Retinal pigment epithelial cell (primary cell): Measurements from ENCODE around the gene RIC8B.

Source experiments
- DNase-seq: peaks from one replicate; pipeline ENCODE4 v3.0.0-alpha.2; 2010; ENCODE audit warnings: low read depth
- H3K4me3 ChIP-seq: 2 replicates; pipeline ENCODE4 v1.5.1; 2011; ENCODE audit warnings: mild to moderate bottlenecking, low read length, control low read depth, moderate library complexity
- TF ChIP-seq, protein P1 (sequence below): conservative IDR thresholded peaks from 2 replicates; pipeline ENCODE4 v1.5.1; 2011; ENCODE audit warnings: low read depth, low read length, control low read depth, inconsistent platforms

The RIC8B gene

DNA sequence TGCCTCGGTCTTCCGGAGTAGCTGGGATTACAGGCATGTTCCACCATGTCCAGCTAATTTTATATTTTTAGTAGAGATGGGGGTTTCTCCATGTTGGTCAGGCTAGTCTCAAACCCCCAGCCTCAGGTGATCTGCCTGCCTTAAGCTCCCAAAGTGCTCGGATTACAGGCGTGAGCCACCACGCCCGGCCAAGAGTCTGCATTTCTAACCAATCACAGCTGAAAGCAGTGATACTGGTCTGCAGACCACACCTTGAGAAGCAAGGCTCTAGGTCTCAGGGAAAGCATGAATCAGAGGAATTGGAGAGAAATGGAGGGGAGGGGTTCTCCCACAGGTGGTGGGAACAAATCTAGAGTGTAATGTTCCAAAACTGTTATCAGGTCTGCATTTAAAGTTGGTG is 126.1 kb downstream of the RIC8B start:
- H3K4me3 ChIP-seq: no peak overlapping the region
- DNase-seq: no peak
- TF ChIP-seq, protein P1, sequence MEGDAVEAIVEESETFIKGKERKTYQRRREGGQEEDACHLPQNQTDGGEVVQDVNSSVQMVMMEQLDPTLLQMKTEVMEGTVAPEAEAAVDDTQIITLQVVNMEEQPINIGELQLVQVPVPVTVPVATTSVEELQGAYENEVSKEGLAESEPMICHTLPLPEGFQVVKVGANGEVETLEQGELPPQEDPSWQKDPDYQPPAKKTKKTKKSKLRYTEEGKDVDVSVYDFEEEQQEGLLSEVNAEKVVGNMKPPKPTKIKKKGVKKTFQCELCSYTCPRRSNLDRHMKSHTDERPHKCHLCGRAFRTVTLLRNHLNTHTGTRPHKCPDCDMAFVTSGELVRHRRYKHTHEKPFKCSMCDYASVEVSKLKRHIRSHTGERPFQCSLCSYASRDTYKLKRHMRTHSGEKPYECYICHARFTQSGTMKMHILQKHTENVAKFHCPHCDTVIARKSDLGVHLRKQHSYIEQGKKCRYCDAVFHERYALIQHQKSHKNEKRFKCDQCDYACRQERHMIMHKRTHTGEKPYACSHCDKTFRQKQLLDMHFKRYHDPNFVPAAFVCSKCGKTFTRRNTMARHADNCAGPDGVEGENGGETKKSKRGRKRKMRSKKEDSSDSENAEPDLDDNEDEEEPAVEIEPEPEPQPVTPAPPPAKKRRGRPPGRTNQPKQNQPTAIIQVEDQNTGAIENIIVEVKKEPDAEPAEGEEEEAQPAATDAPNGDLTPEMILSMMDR: no peak

DNA sequence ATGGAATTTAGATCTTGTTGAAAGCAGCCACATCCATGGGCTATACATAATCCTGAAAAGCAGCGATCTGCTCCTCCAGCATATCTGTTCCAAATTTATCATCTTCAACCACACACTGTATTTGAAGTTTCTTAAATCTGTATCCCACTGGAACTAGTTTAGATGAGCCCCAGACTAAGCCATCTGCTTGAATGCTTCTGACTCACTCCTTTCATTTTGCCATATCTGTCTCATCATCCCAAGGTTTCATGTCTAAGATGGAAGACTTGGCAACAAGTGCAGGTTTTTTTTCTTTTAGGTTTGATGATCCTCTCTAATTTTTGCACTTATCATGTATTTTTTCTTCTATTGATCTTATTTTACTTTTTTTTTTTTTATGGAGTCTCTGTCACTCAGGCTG is 126.8 kb downstream of the RIC8B start:
- TF ChIP-seq, protein P1: no peak
- H3K4me3 ChIP-seq: no peak overlapping the region
- DNase-seq: no peak

DNA sequence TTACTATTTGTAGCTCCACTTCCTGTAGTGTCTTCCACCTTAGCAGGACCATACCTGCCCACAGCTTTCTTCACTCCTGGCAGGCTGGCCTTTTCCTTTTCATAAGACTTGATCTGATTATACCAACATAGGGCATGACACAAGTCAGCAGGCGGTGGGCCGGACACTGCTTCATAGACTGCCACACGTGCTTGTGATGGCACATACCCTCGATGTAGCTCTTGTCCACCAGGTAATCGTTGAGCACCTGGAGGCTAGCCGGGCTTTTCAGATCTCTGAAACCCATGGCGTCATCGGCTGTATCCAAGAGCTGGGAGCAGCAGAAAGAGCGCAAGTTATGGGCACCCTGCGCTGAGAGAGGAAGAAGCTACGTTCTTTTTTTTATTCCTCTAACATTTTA is 127.6 kb downstream of the RIC8B start:
- no peak overlapping the region for H3K4me3 ChIP-seq
- DNase-seq: no peak
- TF ChIP-seq, protein P1: no peak

DNA sequence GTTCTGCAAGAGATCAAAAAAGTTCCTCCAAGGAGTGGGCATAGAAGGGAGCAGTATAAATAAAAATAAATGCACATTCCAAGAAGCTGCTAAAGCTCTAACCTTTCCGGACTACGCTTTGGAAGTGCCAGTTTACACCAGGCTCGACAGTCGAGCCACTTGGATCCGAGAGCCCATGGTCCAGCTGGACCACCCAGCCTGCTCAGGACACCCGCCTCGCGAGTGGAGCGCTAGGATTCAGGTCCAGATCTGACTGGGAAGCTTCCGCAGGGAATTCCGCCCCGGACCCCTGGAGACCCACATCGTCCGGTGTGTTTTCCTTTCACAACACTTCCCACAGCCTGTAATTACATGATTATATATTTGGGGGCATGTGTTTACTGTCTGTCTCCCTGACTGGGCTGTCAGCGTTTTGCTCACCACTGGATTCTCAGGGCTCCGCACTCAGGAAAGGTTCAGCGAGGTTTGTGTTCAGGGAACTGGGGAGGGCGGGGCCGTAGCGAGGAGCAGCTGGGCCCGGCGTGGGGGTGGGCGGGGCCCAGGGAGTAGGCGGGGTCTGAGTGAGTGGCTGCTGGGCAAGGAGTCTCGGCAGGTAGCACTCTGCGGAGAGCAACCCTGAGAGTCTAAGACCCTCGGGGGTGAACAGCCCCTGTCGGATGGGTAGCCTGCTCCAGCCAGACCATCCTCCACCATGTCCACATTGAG is 128.9 kb downstream of the RIC8B start:
- TF ChIP-seq, protein P1: no peak
- H3K4me3 ChIP-seq: peak overlapping the region; percentile 47
- DNase-seq: no peak

DNA sequence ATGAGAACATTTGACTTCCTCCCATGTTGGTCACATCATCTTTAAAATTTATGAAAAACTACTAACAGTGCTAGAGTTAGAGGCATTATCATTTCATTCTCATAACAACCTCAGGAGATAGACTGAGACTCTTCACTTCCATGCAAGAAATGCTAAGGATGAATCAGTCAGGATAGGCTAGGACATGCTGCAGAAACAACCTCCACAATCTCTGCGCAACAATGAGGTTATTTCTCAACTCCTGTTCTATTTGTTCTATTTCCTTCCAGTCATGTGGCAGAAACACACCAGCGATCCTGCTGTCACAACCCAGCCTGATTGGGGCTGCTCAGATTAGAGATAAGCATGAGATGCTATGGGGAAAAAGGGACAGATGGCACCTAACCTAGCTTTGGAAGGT is 132.2 kb downstream of the RIC8B start:
- TF ChIP-seq, protein P1: no peak
- no peak for DNase-seq
- H3K4me3 ChIP-seq: no peak overlapping the region

DNA sequence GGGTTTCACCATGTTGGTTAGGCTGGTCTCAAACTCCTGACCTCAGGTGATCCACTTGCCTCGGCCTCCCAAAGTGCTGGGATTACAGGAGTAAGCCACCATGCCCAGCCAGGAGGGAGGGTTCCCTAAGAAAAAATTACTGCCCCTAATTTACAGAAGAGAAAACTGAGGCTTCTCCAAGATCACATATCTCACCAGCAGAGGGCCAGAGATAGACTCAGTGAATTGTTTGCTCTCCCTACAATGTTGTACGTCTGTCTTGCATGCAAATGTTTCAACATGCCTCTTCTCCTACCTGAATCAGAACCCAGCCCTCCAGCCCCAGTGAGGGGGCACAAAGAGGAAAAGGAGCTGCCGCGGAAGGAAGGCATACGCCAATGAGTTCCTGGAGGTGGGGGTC is 132.9 kb downstream of the RIC8B start:
- H3K4me3 ChIP-seq: no peak overlapping the region
- DNase-seq: no peak

DNA sequence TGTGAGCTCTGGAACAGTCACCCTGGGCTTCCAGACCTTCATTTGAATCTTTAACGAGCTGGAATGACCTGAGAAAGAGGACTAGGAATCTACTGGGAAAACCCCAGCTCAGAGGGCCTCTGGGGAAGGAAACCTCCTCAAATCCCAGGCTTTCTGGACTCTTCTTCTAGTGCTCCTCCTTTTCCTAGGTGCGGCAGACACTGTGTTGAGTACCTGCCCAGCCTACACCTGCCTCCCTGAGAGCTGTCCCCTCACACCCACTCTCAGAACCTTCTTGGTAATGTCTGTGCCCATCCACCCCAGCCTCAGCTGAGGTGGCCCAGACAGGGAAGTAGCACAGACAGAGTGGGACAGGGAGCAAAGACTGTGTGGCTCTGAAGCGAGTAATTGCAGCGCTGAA is 133.4 kb downstream of the RIC8B start:
- TF ChIP-seq, protein P1: no peak
- DNase-seq: no peak

More for the DNA sequence above, 132.9 kb downstream of the RIC8B start:
- TF ChIP-seq, protein P1: no peak

More for the DNA sequence above, 133.4 kb downstream of the RIC8B start:
- no peak overlapping the region for H3K4me3 ChIP-seq
